HG03571 (cell line): Measurements from ENCODE around the gene BCLAF1.
A peak's percentile ranks its signal among the peaks of the same experiment; 100 is the strongest.

Source experiments
- ATAC-seq: cut with Tn5 transposase; IDR thresholded peaks from one replicate; pipeline ENCODE4 v1.9.1; 2021; ENCODE audit not compliant: unreplicated experiment

The BCLAF1 gene

GRCh38 chr6:136289579-136290409 is at the start of gene BCLAF1:
Gene BCLAF1, minus strand, starts transcription at chr6:136289846. Its CDS starts 9,980 bp downstream, at chr6:136279866.
- ATAC-seq: peak; percentile 92

- ATAC-seq: no peak
These were observed 48.8 kb upstream of the BCLAF1 start for GRCh38 chr6:136338486-136338885.

- no peak for ATAC-seq
These were observed 48.0 kb upstream of the BCLAF1 start for GRCh38 chr6:136337606-136338005.

GRCh38 chr6:136337121-136337520 is 47.5 kb upstream of the BCLAF1 start:
- ATAC-seq: no peak

- ATAC-seq: no peak
These were observed 46.2 kb upstream of the BCLAF1 start for GRCh38 chr6:136335736-136336363.

GRCh38 chr6:136334853-136335252 is 45.2 kb upstream of the BCLAF1 start:
- ATAC-seq: no peak

GRCh38 chr6:136334465-136334846 is 44.8 kb upstream of the BCLAF1 start:
- no peak for ATAC-seq

GRCh38 chr6:136333824-136334464 is 44.3 kb upstream of the BCLAF1 start:
- ATAC-seq: no peak

- no peak for ATAC-seq
These were observed 41.8 kb upstream of the BCLAF1 start for GRCh38 chr6:136331461-136331860.

GRCh38 chr6:136330634-136331033 is 41.0 kb upstream of the BCLAF1 start:
- ATAC-seq: no peak

GRCh38 chr6:136326038-136326553 is 36.5 kb upstream of the BCLAF1 start:
- no peak for ATAC-seq

GRCh38 chr6:136324686-136325380 is 35.2 kb upstream of the BCLAF1 start:
- ATAC-seq: no peak

GRCh38 chr6:136323431-136324112 is 33.9 kb upstream of the BCLAF1 start:
- ATAC-seq: no peak

GRCh38 chr6:136319732-136320131 is 30.1 kb upstream of the BCLAF1 start:
- ATAC-seq: no peak

GRCh38 chr6:136318676-136319075 is 29.0 kb upstream of the BCLAF1 start:
- ATAC-seq: no peak

- ATAC-seq: no peak
These were observed 28.3 kb upstream of the BCLAF1 start for GRCh38 chr6:136317971-136318370.

GRCh38 chr6:136317021-136317694 is 27.5 kb upstream of the BCLAF1 start:
- ATAC-seq: no peak

GRCh38 chr6:136315594-136315993 is 25.9 kb upstream of the BCLAF1 start:
- ATAC-seq: no peak

GRCh38 chr6:136312975-136313374 is 23.3 kb upstream of the BCLAF1 start:
- ATAC-seq: no peak

- ATAC-seq: no peak
These were observed 20.2 kb upstream of the BCLAF1 start for GRCh38 chr6:136309729-136310311.
